Left colon (tissue), 2 donors: Measurements from ENCODE around the gene CD28. TPM values are rescaled to one million over a fixed set of nuclear protein-coding genes. Genes with fewer than 3 reads are reported as not detected.

Experiments
- ATAC-seq: fragments of 200-7000 bp; cut with Tn5 transposase; one replicate; pipeline ENCODE4 v1.9.1; 2020; ENCODE audit warnings: mild to moderate bottlenecking, moderate library complexity
- DNase-seq, 2 donors: peaks; one replicate each; pipeline ENCODE4 v3.0.0-alpha.2; 2020
- intact Hi-C, 2 donors: fragments of 100-400 bp; cut with DNase I in 1 of 2; cut with micrococcal nuclease in 1 of 2; formaldehyde crosslinking; loops; one replicate each; pipeline versions ENCODE4 v1.11.2 to v1.14.0; 2022; cut with DNase I, micrococcal nuclease
- long read RNA-seq: library from polyadenylated mRNA; unstranded; transcript quantifications from one replicate; pipeline ENCODE4 v2.0.0, GENCODE V29; 2021
- total RNA-seq, 2 donors: library from RNA; stranded (reverse); fragmentation: NEBNext Ultra II Directional; extraction: Animal tissue kit (Norgen Biotek cat#: 25700); gene quantifications; one replicate each; pipeline ENCODE4 v1.2.1, GENCODE V29; 2021
- donor health status: DM: no; HTN: no; CAD: no.
- donor health status: DM: yes; HTN: yes; CAD: no.

Gene CD28
- 1 to 10 TPM in 1 of 2 donors, under 1 TPM in 1; 0.34 to 1.7 TPM for total RNA-seq
- long read RNA-seq: 0 reads

DNA sequence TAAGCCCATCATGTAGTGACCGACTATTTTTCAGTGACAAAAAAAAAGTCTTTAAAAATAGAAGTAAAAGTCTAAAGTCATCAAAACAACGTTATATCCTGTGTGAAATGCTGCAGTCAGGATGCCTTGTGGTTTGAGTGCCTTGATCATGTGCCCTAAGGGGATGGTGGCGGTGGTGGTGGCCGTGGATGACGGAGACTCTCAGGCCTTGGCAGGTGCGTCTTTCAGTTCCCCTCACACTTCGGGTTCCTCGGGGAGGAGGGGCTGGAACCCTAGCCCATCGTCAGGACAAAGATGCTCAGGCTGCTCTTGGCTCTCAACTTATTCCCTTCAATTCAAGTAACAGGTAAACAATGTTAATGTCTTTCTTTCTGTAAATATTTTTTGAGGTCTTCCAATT lies at the start of gene CD28:
Gene CD28 (plus strand): TSS at position 237 of the 400 bp plus-strand sequence. CDS start 58 bp downstream, at position 295.
- DNase-seq (peak; percentile 65 to 67), ATAC-seq (peak; percentile 54)
- intact Hi-C loops: no loop called here

DNA sequence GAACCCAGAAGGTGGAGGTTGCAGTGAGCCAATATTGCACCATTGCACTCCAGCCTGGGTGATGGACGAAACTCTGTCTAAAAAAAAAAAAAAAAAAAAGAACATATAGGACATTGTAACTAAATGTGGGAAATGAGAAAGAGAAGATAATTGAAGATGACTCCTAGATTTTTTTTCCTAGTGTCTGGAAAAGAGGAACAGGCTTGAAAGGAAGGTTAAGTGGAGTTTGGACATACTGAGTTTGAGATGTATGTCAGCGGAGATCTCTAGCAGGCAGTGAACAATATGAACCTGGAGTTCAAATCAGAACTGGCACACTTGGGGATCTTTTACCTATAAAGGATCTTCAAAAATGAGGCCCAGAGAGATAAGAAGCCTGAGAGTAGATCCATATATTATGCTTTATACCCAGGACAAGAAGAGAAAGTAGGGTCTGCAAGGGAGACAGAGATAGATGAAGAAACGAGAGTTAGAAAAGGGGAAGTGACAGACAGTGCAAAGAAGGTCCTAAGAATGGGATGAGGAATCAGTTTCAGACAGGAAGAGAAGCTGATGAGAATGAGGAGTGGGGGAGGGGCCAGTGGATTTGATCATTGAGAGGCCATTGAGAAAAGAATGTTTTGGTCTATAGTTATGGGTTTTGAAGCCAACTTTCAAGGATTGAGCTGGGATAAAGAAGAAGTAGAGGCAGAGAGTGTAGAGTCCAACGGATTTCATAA lies 46.9 kb upstream of the CD28 start:
- intact Hi-C loops: loop anchor here in 1 of 2 donors (10.0 kb wide), 2 partner anchors 125 to 175 kb away; partner anchors contain the start of gene RAPH1
- ATAC-seq: no peak
- DNase-seq: peak in 1 of 2 donors; percentile 57

DNA sequence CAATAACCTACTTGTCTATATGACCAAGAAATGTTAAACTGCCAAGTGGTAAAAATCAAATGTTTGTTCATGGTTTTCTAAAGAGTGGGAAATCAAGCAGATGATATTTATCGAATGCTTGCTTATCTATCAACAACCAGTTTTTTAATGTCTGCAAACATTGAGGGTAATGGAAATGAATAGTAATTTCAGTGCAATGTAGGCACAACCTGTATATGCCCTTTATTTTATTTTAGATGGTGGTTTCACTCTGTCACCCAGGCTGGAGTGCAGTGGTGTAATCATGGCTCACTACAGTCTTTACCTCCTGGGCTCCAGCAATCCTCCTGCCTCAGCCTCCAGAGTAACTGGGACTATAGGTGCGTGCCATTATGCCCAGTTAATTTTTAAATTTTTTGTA lies 46.0 kb upstream of the CD28 start:
- no peak for ATAC-seq
- no peak for DNase-seq
- intact Hi-C loops: no loop called here

DNA sequence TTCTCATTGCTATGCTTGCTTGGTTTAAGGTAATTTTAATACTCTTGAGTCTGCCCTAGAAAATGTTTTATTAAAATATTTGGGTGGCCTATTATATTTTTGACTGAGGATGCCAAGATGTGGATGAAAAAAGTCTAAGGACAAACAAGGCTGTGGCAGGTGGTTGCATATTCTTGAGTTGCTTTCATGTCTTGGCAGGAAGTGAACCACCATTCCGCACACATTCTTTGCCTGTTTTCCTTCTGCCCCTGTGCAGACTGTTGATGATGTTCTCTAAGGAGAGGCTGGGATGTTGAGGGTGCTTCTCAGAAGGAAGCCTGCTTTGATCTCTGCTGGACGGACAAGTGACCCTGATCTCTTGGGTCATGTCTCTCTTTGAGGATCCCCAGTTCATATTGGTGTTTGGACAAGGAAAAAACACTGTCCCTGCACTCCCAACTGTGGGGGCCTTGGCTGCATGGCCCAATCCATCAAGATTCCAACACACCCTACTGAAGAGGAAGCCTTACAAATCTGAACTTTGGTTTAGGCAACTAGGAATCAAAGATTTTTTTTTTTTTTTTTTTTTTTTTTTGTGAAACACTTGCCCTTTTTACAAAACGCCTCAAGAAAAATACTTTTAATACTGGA lies 45.0 kb upstream of the CD28 start:
- ATAC-seq (no peak), DNase-seq (no peak)
- intact Hi-C loops: no loop called here

DNA sequence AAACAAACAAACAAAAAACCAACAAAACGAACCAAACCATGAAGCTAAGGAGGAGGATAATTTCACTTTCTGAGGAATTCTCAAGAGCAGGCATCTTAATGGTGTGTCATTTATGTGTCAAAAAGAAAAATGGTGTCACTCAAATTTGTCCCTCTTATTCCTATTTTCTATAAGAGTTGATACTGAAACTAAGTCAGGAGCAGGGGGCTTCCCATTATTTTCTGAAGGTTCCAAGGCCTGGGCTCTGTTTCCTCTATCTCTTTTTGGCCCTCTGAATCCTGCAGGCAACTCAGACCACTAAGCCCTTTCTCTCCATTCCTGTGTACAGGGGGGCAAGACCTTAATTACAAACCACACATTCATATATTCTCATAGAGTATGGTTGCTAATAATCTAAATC lies 44.0 kb upstream of the CD28 start:
- ATAC-seq: no peak
- intact Hi-C loops: no loop called here
- no peak for DNase-seq

DNA sequence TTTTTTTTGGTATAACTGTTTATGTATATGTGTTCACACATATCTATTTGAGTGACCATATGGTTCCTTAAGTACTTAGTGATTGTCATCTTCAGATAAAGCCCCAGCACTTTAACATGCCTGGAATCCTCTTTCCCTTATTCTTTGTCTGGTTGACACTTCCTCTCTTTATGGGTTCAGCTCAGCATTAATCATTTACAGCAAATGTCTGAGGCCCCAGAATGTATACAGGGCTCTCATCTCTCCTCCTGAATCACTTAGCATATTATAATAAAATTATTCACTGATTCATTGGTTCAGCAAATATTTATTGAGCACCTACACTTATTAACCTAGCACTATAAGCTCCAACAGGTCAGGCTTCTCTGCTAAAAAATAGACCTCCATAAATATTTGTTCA lies 43.5 kb upstream of the CD28 start:
- DNase-seq (no peak), ATAC-seq (peak; percentile 53)
- intact Hi-C loops: no loop called here

DNA sequence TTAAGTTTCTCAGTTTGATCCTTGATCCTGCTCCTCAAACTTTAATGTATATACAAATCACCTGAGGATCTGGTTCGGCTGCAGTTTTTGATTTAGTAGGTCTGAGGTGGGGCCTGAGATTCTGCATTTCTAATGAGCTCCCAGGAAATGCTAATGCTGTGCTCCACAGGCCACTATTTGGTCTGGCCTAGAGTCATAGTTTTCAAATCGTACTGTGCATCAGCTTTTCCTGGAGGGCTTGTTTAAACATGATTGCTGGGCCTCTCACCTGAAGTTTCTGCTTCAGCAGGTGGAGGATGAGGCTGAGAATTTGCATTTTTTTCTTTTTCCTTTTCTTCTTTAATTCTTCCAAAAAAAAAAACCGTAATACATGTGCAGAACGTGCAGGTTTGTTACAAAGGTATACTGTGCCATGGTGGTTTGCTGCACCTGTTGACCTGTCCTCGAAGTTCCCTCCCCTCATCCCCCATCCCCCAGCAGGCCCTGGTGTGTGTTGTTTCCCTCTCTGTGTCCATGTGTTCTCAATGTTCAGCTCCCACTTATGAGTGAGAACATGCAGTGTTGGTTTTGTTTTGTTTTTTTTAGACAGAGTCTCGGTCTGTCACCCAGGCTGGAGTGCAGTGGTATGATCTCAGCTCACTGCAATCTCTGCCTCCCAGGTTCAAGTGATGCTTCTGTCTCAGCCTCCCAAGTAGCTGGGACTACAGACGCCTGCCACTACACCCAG lies 42.2 kb upstream of the CD28 start:
- intact Hi-C loops: no loop called here
- DNase-seq: no peak
- ATAC-seq: no peak

DNA sequence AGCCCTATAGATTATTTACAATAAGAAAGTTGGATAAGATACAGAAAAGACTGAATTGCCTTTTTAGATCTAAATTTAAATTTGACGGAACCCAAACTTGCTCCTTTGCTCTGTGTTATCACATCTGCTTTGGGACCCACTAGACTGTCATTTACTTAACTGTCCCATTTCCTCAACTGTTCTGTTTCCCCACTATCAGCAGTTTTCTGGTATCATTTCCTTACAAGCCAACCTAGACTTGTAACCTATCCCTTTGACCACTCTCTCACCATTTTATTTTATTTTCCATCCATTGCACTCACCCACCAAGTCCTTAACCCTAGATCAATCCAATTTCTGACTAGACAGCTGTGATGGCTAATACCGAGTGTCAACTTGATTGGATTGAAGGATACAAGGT lies 38.6 kb upstream of the CD28 start:
- DNase-seq: no peak
- intact Hi-C loops: no loop called here
- no peak for ATAC-seq

DNA sequence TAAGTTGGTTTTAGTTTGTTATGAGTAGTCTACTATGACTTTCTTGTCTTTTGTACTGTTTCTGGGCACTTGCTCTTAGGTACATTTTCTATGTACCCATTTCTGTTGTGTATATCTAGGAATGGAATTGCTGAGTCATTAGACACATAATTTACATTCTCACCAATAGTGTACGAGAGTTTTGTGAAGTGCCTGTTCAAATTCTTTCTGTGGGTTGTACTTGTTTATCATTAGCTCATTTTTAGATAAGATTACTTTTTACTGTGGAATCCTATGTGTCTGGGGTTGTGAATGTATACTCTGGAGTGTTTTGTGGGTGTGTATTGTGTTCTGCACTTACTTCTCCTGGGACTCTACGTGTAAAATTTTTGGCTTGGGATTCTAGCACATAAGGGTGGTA lies 36.6 kb upstream of the CD28 start:
- intact Hi-C loops: no loop called here
- no peak for ATAC-seq
- DNase-seq: no peak

DNA sequence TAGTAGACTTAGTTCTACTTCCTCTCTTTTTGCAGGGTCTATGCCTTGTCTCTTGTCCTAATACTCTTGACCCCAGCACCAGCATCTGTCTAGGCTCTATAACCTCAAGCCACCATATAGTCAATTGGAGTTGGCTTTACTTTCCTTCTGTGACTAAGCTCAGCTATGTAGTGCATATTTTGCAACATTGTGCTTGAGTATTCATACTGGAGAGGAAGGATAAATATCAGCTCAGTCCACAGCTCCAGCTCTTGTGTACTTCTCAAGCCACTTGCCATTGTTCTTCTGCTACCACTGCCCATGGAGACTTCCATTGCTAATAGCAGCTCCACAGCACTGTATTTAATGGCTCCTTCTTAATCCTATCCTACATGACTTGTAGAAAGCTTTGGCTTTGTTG lies 35.5 kb upstream of the CD28 start:
- intact Hi-C loops: no loop called here
- ATAC-seq: no peak

DNA sequence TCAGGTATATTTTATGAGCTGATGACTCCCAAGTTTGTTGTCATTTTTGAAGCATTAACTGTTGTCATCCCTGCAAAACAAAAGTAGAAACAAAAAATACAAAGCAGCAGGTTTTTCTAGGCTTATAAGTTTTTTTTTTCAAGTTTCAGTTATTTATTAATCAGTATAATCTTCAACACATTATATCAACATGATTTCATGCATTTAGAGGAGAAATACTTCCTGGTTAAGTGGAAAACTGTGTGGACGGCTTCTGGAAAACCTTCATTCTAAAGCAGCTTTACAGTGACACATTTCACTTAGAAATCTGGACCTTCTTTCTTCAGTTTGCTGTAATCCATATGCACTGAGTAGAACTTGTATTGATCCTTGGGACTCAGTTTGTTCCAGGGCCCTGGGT lies 34.6 kb upstream of the CD28 start:
- DNase-seq: no peak
- intact Hi-C loops: no loop called here

More for the DNA sequence above, 35.5 kb upstream of the CD28 start:
- no peak for DNase-seq

DNA sequence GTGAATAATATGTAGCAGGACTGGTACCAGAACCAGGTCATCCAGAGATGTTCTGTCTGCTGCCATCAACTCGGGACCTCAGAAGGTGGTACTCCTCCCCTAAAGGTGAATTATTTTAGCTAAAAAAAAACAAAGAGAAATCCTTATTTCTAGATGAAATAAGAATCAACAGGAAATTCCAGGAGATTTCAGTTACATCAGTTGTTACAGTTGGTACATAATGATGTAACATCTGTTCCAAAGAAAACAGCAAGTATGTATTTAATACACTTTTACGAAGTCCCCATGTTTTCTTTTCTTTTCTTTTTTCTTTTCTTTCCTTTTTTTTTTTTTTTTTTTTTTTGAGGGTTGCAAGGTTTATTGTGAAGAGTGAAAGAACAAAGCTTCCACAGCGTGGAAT lies 33.6 kb upstream of the CD28 start:
- intact Hi-C loops: no loop called here
- no peak for ATAC-seq

More for the DNA sequence above, 34.6 kb upstream of the CD28 start:
- no peak for ATAC-seq

DNA sequence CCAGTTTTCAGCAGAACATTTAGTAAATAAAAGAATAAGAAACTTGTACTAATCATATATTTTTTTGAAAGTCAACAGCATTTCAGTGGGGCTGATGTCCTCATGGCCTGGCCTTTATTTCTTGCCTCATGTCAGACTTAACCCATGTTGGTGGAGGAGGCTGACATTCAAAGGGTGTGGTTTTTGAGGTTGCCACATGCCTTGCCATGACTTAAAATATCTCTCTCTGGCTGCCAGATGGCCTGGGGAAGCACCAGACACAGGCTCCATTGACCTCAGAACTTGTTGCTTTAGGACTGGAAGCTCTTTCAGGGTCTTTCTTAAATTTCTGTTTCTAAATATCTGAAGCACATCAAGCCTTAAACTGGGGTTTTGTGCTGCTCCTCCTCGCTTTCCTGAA lies 32.5 kb upstream of the CD28 start:
- no peak for ATAC-seq
- intact Hi-C loops: no loop called here
- no peak for DNase-seq

More for the DNA sequence above, 33.6 kb upstream of the CD28 start:
- no peak for DNase-seq

DNA sequence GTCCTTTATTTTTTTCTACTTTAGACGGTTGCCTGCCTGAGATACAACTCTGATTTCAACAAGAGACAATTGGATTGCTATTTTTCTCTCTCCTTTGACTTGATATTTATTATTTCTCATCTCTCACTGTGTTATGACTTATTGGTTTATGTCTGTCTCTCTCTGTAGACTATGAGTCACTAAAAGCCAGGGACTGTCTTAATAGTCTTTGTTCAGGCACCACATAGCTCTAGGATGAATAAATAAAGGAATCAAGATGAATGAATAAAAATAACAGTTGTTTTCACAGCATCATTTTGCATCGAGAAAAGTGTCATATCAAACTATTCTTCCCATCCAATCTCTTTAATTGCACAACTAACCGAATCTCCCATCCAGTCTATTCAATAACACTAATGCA lies 31.4 kb upstream of the CD28 start:
- intact Hi-C loops: no loop called here
- DNase-seq (no peak), ATAC-seq (no peak)

DNA sequence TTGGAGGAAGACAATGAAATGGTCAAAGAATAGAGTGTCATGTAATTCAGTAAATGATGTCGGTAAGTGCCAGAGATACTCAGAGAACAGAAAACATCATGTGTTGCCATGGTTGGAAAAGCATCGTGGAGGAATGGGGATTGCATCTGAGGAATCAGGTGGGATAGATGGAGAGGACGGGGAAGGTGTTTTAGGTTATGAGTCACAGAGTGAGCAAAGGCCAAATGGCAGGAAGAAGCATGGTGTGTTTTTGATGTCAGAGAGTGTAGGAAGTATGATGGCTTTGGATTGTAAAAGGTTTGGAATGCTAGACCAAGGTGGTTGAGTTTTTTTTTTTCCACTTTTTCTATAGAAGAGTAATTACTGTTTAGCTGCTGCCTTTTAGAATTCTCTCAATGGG lies 27.5 kb upstream of the CD28 start:
- ATAC-seq: no peak
- DNase-seq: no peak
- intact Hi-C loops: no loop called here

DNA sequence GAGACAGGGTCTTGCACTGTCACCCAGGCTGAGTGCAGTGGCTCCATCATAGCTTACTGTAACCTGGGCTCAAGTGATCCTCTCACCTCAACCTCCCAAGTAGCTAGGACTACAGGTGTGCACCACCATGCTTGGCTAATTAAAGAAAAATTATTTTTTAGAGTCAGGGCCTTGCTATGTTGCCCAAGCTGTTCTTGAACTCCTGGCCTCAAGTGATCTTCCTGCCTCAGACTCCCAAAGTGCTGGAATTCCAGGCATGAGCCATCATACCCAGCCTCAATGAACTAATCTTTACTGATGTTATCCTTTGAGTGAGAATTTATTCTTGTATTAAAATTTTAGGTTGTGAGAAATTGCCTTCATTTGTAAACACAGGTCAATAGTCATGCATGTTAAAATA lies 27.0 kb upstream of the CD28 start:
- ATAC-seq (no peak), DNase-seq (no peak)
- intact Hi-C loops: no loop called here

DNA sequence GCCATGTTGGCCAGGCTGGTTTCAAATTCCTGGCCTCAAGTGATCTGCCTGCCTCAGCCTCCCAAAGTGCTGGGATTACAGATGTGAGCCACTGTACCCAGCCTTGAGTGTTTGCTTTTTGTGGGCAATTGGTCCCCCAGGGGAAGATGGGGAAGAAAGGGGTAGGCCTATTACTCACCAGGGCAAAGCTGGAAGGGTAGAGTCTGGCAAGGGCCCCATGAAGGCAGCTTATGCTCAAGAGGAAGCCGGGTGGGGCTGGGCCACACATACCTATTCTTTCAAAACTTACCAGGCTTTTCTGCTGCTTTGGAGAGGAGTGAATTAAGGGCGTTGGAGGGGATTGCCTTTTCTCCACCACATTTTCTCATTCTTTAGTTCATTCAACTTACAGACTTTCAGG lies 24.5 kb upstream of the CD28 start:
- intact Hi-C loops: no loop called here
- no peak for DNase-seq
- ATAC-seq: no peak

DNA sequence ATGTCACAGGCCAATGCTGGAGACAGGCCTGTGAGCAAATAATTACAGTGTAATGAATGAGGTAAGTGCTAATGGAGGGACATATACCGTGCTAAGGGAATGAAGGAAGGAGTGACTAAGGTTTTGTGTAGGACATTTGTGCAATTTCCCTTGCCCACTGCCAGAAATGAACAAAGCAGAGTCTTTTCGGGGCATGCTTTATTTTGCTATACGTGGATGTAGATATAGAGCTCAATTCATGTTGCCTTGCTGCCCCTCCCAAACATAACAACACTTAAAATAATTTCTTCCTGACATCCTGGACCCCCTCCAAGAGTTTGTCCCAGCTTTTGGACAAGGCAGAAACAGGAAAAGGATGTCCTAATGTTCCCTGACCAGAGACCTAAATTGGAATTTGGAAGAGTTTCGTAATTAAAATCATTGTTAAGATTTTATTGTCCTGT lies 23.7 kb upstream of the CD28 start:
- intact Hi-C loops: no loop called here
- ATAC-seq (no peak), DNase-seq (no peak)

DNA sequence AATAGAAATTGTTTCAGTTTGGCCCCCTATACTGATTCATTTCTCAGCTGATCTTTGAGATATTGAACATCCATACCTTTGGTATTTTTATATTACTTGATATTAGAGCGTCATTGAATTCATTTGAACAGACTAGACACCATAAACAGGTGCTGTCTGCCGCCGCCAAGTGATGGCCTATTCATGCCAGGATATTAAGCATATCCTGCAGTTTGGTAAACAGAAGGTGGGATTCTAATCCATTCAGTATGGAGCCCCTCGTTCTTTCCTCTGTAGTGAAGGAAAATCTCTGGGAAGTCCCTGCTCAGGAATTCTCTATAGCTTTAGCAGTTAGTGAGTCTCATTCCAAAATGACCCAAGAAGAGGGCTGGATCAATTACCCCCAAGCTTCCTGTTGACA lies 23.0 kb upstream of the CD28 start:
- DNase-seq (no peak), ATAC-seq (no peak)
- intact Hi-C loops: no loop called here

DNA sequence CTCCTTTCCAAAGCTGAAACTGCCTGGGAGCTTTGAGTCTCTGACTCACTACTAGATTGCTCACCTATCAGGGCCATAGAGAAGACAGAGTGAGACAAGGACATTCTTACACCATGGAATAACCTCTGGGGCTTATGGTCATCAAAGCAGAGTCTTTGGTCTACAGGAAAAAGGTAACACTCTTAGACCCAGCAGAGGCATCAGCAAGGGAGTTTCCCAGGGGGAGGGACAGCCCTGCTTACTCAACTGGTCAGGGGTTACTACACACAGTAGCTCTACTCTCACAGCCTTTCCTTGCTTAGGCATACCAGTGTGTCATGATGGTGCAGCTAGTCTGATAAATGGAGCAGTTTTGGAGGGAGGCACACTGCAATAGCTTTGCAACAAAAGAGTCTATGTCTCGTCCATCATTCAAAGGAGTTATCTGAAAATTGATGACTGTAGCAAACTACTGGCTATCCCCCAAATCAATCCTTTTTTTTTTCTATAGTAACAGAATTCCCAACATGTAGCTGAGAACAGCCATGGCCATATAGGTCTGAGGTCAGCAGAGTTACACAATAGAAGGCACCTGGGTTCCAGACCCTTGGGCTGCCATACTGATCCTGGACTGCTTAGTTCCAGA lies 22.4 kb upstream of the CD28 start:
- ATAC-seq: peak; percentile 57
- intact Hi-C loops: no loop called here
- no peak for DNase-seq
